ENCODE data around the gene IRF5.

The IRF5 gene

DNA sequence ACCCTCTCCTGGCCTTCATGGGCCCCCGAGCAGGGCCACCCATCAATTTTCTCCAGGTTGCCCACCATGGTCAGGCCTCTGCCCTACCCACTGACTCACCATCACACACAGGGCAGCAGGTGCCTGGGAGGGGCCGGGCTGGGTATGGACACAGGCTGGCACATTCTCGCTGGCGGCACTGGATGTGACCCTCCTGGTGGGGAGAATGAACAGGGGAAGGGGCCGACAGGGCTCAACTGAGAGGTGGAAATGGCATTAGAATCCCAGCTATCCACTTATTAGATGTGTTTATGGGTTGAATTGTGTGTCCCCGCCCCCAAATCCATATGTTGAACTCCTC lies 43.7 kb upstream of the IRF5 start:
- Histone ChIP-seq H3K9me3 (ENCODE audit: insufficient read depth, low read length) (0 out of 2 replicates have a peak, but pooled peaks cover under 1% of the 10 kb centered on the region), H3K27me3 (ENCODE audit: low read length) (no peaks in the 10 kb centered on the region), H3K36me3 (ENCODE audit: low read length) (no peaks in the 10 kb centered on the region; the same call in 1 of the 2 replicates), H3K9ac (ENCODE audit: low read length) (no peak overlapping the region), H3K79me2 (ENCODE audit: insufficient read depth, low read length) (no peaks in the 10 kb centered on the region), H3K9me2 (replicated peaks; ENCODE audit: insufficient read depth, low read length) (no peaks in the 10 kb centered on the region), H3K4me3 (ENCODE audit: insufficient read depth, low read length, poor library complexity, severe bottlenecking) (no peak overlapping the region), H3K27ac (ENCODE audit: low read depth, low read length) (no peak overlapping the region), H3F3A (ENCODE audit: insufficient read depth) (0 out of 2 replicates have a peak, but pooled peaks cover 7% of the 10 kb centered on the region), H2AFZ (ENCODE audit: low read depth, low read length, severe bottlenecking) (no peak overlapping the region), H4K20me1 (ENCODE audit: low read depth, low read length) (no peaks in the 10 kb centered on the region), H3K4me2 (ENCODE audit: low read depth, low read length, poor library complexity, severe bottlenecking) (no peak overlapping the region)
- no peak for TF ChIP-seq EZH2phosphoT487 (conservative IDR thresholded peaks at IDR 0.05; ENCODE audit: low read length)
- TF ChIP-seq, protein P1, sequence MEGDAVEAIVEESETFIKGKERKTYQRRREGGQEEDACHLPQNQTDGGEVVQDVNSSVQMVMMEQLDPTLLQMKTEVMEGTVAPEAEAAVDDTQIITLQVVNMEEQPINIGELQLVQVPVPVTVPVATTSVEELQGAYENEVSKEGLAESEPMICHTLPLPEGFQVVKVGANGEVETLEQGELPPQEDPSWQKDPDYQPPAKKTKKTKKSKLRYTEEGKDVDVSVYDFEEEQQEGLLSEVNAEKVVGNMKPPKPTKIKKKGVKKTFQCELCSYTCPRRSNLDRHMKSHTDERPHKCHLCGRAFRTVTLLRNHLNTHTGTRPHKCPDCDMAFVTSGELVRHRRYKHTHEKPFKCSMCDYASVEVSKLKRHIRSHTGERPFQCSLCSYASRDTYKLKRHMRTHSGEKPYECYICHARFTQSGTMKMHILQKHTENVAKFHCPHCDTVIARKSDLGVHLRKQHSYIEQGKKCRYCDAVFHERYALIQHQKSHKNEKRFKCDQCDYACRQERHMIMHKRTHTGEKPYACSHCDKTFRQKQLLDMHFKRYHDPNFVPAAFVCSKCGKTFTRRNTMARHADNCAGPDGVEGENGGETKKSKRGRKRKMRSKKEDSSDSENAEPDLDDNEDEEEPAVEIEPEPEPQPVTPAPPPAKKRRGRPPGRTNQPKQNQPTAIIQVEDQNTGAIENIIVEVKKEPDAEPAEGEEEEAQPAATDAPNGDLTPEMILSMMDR (IDR thresholded peaks at IDR 0.05; ENCODE audit: insufficient read depth, low read length, poor library complexity, severe bottlenecking) = no peak

DNA sequence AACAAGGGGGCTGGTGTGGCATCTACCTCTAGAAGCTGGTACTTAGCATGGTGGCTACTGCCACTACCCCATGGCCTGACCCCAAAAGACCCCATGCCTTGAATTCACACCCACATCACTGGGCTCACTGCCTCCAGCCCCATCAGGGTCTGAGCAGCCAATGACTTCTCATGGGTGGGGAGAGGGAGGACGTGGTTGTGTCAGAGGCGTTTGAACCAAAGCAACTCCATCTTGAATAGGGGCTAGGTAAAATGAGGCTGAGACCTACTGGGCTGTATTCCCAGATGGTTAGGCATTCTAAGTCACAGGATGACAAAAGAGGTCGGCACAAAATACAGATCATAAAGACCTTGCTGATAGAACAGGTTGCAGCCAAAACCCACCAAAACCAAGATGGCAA lies 42.4 kb upstream of the IRF5 start:
- H3K79me2 ChIP-seq (ENCODE audit: insufficient read depth, low read length) = no peaks in the 10 kb centered on the region
- no peak overlapping the region for H3K4me2 ChIP-seq (ENCODE audit: low read depth, low read length, poor library complexity, severe bottlenecking)
- 0 out of 2 replicates have a peak, but pooled peaks cover 12% of the 10 kb centered on the region for H3K9me3 ChIP-seq (ENCODE audit: insufficient read depth, low read length)
- H3K36me3 ChIP-seq (ENCODE audit: low read length) = no peaks in the 10 kb centered on the region; the same call in 1 of the 2 replicates
- H3K9me2 ChIP-seq (replicated peaks; ENCODE audit: insufficient read depth, low read length) = no peaks in the 10 kb centered on the region
- no peak overlapping the region for H2AFZ ChIP-seq (ENCODE audit: low read depth, low read length, severe bottlenecking)
- H3F3A ChIP-seq (ENCODE audit: insufficient read depth) = no peaks in the 10 kb centered on the region
- H4K20me1 ChIP-seq (ENCODE audit: low read depth, low read length) = no peaks in the 10 kb centered on the region
- TF ChIP-seq EZH2phosphoT487 (conservative IDR thresholded peaks at IDR 0.05; ENCODE audit: low read length) = no peak
- TF ChIP-seq, protein P1 (IDR thresholded peaks at IDR 0.05; ENCODE audit: insufficient read depth, low read length, poor library complexity, severe bottlenecking) = no peak
- no peak overlapping the region for H3K4me3 ChIP-seq (ENCODE audit: insufficient read depth, low read length, poor library complexity, severe bottlenecking)
- H3K27ac ChIP-seq (ENCODE audit: low read depth, low read length) = no peak overlapping the region
- H3K9ac ChIP-seq (ENCODE audit: low read length) = no peak overlapping the region
- H3K27me3 ChIP-seq (ENCODE audit: low read length) = no peaks in the 10 kb centered on the region

DNA sequence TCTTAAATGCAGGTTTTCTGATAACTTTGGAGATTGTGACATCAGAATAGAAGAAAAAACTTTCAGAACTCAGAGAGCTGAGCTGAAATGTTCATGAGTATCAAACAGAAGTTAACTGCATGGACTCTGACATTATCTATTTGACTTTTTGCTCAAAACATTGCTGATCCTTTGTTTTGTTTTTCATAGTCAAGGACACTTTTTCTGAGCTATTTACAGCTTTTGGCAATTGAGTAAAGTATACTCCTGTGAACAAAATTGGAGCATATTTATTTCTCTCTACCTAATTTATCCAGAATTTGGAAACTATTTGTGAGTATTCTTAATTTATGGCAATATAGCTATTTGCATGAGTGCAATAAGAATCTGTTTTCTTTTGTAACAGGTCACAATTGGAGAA lies 38.3 kb upstream of the IRF5 start:
- no peak overlapping the region for H2AFZ ChIP-seq (ENCODE audit: low read depth, low read length, severe bottlenecking)
- no peaks in the 10 kb centered on the region for H3K27me3 ChIP-seq (ENCODE audit: low read length)
- H3K27ac ChIP-seq (ENCODE audit: low read depth, low read length) = no peak overlapping the region
- no peaks in the 10 kb centered on the region for H3K9me2 ChIP-seq (replicated peaks; ENCODE audit: insufficient read depth, low read length)
- H4K20me1 ChIP-seq (ENCODE audit: low read depth, low read length) = no peaks in the 10 kb centered on the region
- no peak overlapping the region for H3K9ac ChIP-seq (ENCODE audit: low read length)
- H3K36me3 ChIP-seq (ENCODE audit: low read length) = no peaks in the 10 kb centered on the region; the same call in 1 of the 2 replicates
- no peak overlapping the region for H3K4me3 ChIP-seq (ENCODE audit: insufficient read depth, low read length, poor library complexity, severe bottlenecking)
- no peak overlapping the region for H3K4me2 ChIP-seq (ENCODE audit: low read depth, low read length, poor library complexity, severe bottlenecking)
- H3K79me2 ChIP-seq (ENCODE audit: insufficient read depth, low read length) = no peaks in the 10 kb centered on the region
- H3F3A ChIP-seq (ENCODE audit: insufficient read depth) = no peaks in the 10 kb centered on the region
- TF ChIP-seq, protein P1 (IDR thresholded peaks at IDR 0.05; ENCODE audit: insufficient read depth, low read length, poor library complexity, severe bottlenecking) = no peak
- TF ChIP-seq EZH2phosphoT487 (conservative IDR thresholded peaks at IDR 0.05; ENCODE audit: low read length) = no peak
- 0 out of 2 replicates have a peak, but pooled peaks cover 15% of the 10 kb centered on the region for H3K9me3 ChIP-seq (ENCODE audit: insufficient read depth, low read length)
